K562 (cell line): Measurements from ENCODE around the gene DGKB. TPM values are rescaled to one million over a fixed set of nuclear protein-coding genes. Genes with fewer than 3 reads are reported as not detected.

Experiments
- ATAC-seq: fragments of 200-7000 bp; cut with Tn5 transposase; 3 replicates; pipeline ENCODE4 v1.9.1; 2020; ENCODE audit warnings: moderate library complexity
- BruUV-seq: library from RNA; stranded (reverse); fragments of 400-500 nt; replicated peaks from 2 replicates; lab custom pipeline; 2021; lab: Mats Ljungman, UMichigan
- CTCF ChIA-PET: fragments of 300-600 bp; formaldehyde crosslinking; extraction: SDS; loops from one replicate; lab custom pipeline; 2021; ENCODE audit warnings: low intra/inter-chr PET ratio; lab: Yijun Ruan, JAX
- POLR2A ChIA-PET: fragments of 300-600, 350-650 bp; sonication (Branson Sonifier 250); formaldehyde crosslinking; extraction: SDS; loops from one replicate; lab custom pipeline; 2021; ENCODE audit warnings: antibody characterized with exemption, inconsistent platforms; lab: Yijun Ruan, JAX
- DNase-seq, 4 experiments: peaks; one replicate each; pipeline versions ENCODE4 v3.0.0 to v3.0.0-alpha.2; 2011 to 2018; ENCODE audit warnings: low spot score in 3 of 4, mixed read lengths in 3 of 4; ENCODE audit errors: extremely low read depth in 1 of 4
- FAIRE-seq: peaks from 2 replicates; lab custom pipeline; 2011; peaks lifted over from hg19 to GRCh38; lab: Jason Lieb, UNC
- H2AFZ ChIP-seq: 2 replicates; pipeline ENCODE4 v1.6.0; 2011; ENCODE audit warnings: low read depth, low read length, control low read depth, inconsistent platforms
- H3K27ac ChIP-seq: fragments of 200-600 bp; 3 replicates; pipeline ENCODE4 v1.8.0; 2011; ENCODE audit warnings: low read depth, mild to moderate bottlenecking, control low read depth, inconsistent platforms, low read length, moderate library complexity, mixed read lengths; ENCODE audit errors: extremely low read depth
- H3K27me3 ChIP-seq, 2 experiments: fragments of 300-600 bp in 1 of 2; 2 replicates in 1 of 2; 3 replicates in 1 of 2; pipeline versions ENCODE4 v1.6.0 to v1.8.0; 2011; ENCODE audit warnings: inconsistent platforms in 2 of 2, low read length in 2 of 2, mild to moderate bottlenecking in 1 of 2, mixed read lengths in 1 of 2, moderate library complexity in 1 of 2; ENCODE audit not compliant: control insufficient read depth in 2 of 2, insufficient read depth in 2 of 2
- H3K36me3 ChIP-seq: fragments of 300-600 bp; 3 replicates; pipeline ENCODE4 v1.8.0; 2011; ENCODE audit warnings: mild to moderate bottlenecking, low read length, inconsistent platforms; ENCODE audit not compliant: control insufficient read depth, insufficient read depth
- H3K4me1 ChIP-seq, 2 experiments: fragments of 200-600 bp in 1 of 2; replicated peaks in 1 of 2; 2 replicates in 1 of 2; 3 replicates in 1 of 2; pipeline versions ENCODE4 v1.5.1 to v1.8.0; 2011; ENCODE audit warnings: inconsistent platforms in 2 of 2, low read length in 2 of 2, mild to moderate bottlenecking in 1 of 2, mixed read lengths in 1 of 2, moderate library complexity in 1 of 2; ENCODE audit not compliant: control insufficient read depth in 2 of 2, insufficient read depth in 2 of 2
- H3K4me2 ChIP-seq: 2 replicates; pipeline ENCODE4 v1.6.1; 2011; ENCODE audit warnings: low read length, control low read depth, inconsistent platforms, mixed read lengths; ENCODE audit not compliant: insufficient read depth
- H3K4me3 ChIP-seq: fragments of 200-600 bp; sonication (generic), shearing (Covaris generic); 2 replicates; pipeline ENCODE4 v1.5.1; 2016; ENCODE audit warnings: control low read depth, inconsistent platforms
- H3K79me2 ChIP-seq: fragments of 200-600 bp; 3 replicates; pipeline ENCODE4 v1.8.0; 2011; ENCODE audit warnings: low read length, inconsistent platforms; ENCODE audit not compliant: control insufficient read depth, insufficient read depth
- H3K9ac ChIP-seq, 2 experiments: 2 replicates each; pipeline versions ENCODE4 v1.6.0 to v1.6.1; 2011; ENCODE audit warnings: low read depth in 2 of 2, low read length in 2 of 2, control low read depth in 1 of 2, inconsistent platforms in 1 of 2, mild to moderate bottlenecking in 1 of 2, mixed read lengths in 1 of 2; ENCODE audit not compliant: insufficient read depth in 1 of 2
- H3K9me1 ChIP-seq: one replicate; pipeline ENCODE4 v1.6.0; 2011; ENCODE audit warnings: inconsistent platforms, mild to moderate bottlenecking, low read length, moderate library complexity; ENCODE audit not compliant: control insufficient read depth, insufficient read depth
- H3K9me3 ChIP-seq: replicated peaks from 2 replicates; pipeline ENCODE4 v1.5.1; 2011; ENCODE audit warnings: low read depth, low read length, inconsistent platforms; ENCODE audit not compliant: control insufficient read depth, insufficient read depth
- H4K20me1 ChIP-seq: replicated peaks from 2 replicates; pipeline ENCODE4 v1.6.1; 2011; ENCODE audit warnings: low read length, inconsistent platforms, mixed read lengths; ENCODE audit not compliant: control insufficient read depth, insufficient read depth
- AFF1 ChIP-seq, 2 experiments: fragments of 450-650 bp; IDR thresholded peaks; 2 replicates each; pipeline ENCODE4 v1.6.1; 2018; ENCODE audit warnings: mild to moderate bottlenecking in 2 of 2, low read depth in 1 of 2; ENCODE audit not compliant: partially characterized antibody in 2 of 2
- CREB3 ChIP-seq: fragments of 450-650 bp; conservative IDR thresholded peaks from 2 replicates; pipeline ENCODE4 v1.6.1; 2016; ENCODE audit warnings: missing genetic modification characterization, low read depth, mild to moderate bottlenecking, missing compliant biosample characterization, moderate library complexity
- HDGF ChIP-seq: fragments of 450-650 bp; IDR thresholded peaks from 2 replicates; pipeline ENCODE4 v1.6.1; 2016
- IRF1 ChIP-seq: sonication (generic); formaldehyde crosslinking; IDR thresholded peaks from 2 replicates; pipeline ENCODE4 v1.8.0; 2022; ENCODE audit warnings: missing genetic modification reagents, mild to moderate bottlenecking, borderline replicate concordance
- NUFIP1 ChIP-seq: fragments of 450-650 bp; IDR thresholded peaks from 2 replicates; pipeline ENCODE4 v1.6.1; 2018; ENCODE audit not compliant: partially characterized antibody
- PURB ChIP-seq: sonication (generic); formaldehyde crosslinking; IDR thresholded peaks from 2 replicates; pipeline ENCODE4 v1.9.0; 2021; ENCODE audit warnings: low read depth, mild to moderate bottlenecking, missing genetic modification reagents
- TBP ChIP-seq: optimal IDR thresholded peaks from 2 replicates; pipeline ENCODE3; 2011; ENCODE audit warnings: low read depth, low read length, improper control_type of control experiment
- ZBTB34 ChIP-seq: fragments of 250-450 bp; sonication (Bioruptor Pico); IDR thresholded peaks from 2 replicates; pipeline ENCODE4 v1.8.0; 2021; ENCODE audit warnings: mild to moderate bottlenecking, moderate library complexity
- ZFP1 ChIP-seq: fragments of 450-650 bp; formaldehyde crosslinking; IDR thresholded peaks from 2 replicates; pipeline ENCODE4 v1.4.0; 2020; ENCODE audit warnings: mild to moderate bottlenecking, mixed read lengths
- ZNF431 ChIP-seq: sonication (generic); formaldehyde crosslinking; IDR thresholded peaks from 2 replicates; pipeline ENCODE4 v1.8.0; 2022; ENCODE audit warnings: mild to moderate bottlenecking, missing genetic modification reagents
- ZNF584 ChIP-seq: fragments of 200-800 bp; sonication (Bioruptor generic); IDR thresholded peaks from 2 replicates; pipeline ENCODE4 v1.6.1; 2016; ENCODE audit warnings: low read depth, mild to moderate bottlenecking, missing genetic modification characterization, missing compliant biosample characterization
- ZNF707 ChIP-seq: fragments of 250-450 bp; sonication (Bioruptor Pico); conservative IDR thresholded peaks from 2 replicates; pipeline ENCODE4 v1.8.0; 2022; ENCODE audit warnings: inconsistent platforms, mild to moderate bottlenecking, moderate library complexity
- WGBS: fragments of 100-300 bp; shearing (Covaris generic); methylation state at CpG from one replicate; pipeline ENCODE4 v1.1.6; 2016; ENCODE audit warnings: low coverage, mixed read lengths; ENCODE audit not compliant: insufficient coverage; ENCODE audit errors: missing lambda C conversion rate; 5-methylcytosine and 5-hydroxymethylcytosine counted together
- in situ Hi-C: fragments of 300-500 bp; cut with MboI; formaldehyde crosslinking; loops from 4 replicates; pipeline ENCODE4 v1.15.0; 2018; ENCODE audit warnings: inconsistent platforms, mixed read lengths
- intact Hi-C: fragments of 100-400 bp; cut with micrococcal nuclease; formaldehyde crosslinking; loops from 2 replicates; pipeline ENCODE4 v1.14.2; 2022
- polyA plus RNA-seq, 8 experiments: library from polyadenylated mRNA; depleted of rRNA in 4 of 8; stranded (reverse) in 5 of 8; unstranded in 3 of 8; fragments of >200 nt; fragmentation: Nextera tagmentation in 2 of 8; fragmentation: Illumina TruSeq in 1 of 8; extraction: Ambion mirVana in 2 of 8; extraction: Trizol in 1 of 8; gene quantifications; 2 replicates each; pipeline versions ENCODE4 v1.2.1 to v1.2.3, GENCODE V29; 2011 to 2014; ENCODE audit warnings: inconsistent platforms in 1 of 8, missing spikeins in 1 of 8
- total RNA-seq, 7 experiments: library from RNA; depleted of rRNA in 6 of 7; stranded (reverse); fragments of >200 nt in 6 of 7; fragmentation: Illumina TruSeq in 2 of 7; extraction: Trizol in 2 of 7; gene quantifications; 2 replicates each; pipeline versions ENCODE4 v1.2.1 to v1.2.3, GENCODE V29; 2011 to 2021; ENCODE audit warnings: low replicate concordance in 1 of 7

The DGKB gene
- total and polyA plus RNA-seq, 9 of the 15 experiments (the other 6 are each of a cell fraction or from before 2014, with no cell fraction given): 0.01 TPM; not detected in 8

GRCh38 chr7:14714161-14714728, 188.3 kb downstream of the DGKB start:
- H2AFZ ChIP-seq: no peak overlapping the region
- DNase-seq: no peak
- ChIA-PET CTCF (no interaction called here), POLR2A (no interaction called here)
- ATAC-seq: no peak
- no peaks in the 10 kb centered on the region for H3K36me3 ChIP-seq
- in situ Hi-C loops (loop anchor here (25.0 kb wide), 1 partner anchor 1348 kb away; no protein-coding TSS in a partner anchor), intact Hi-C loops (no loop called here)
- BruUV-seq: no TSS peak
- H3K4me2 ChIP-seq: no peak overlapping the region
- no peak overlapping the region for H3K4me3 ChIP-seq
- H3K79me2 ChIP-seq: no peaks in the 10 kb centered on the region
- no peaks in the 10 kb centered on the region for H3K9me1 ChIP-seq
- no peaks in the 10 kb centered on the region for H3K4me1 ChIP-seq
- FAIRE-seq: no peak
- no peak overlapping the region for H3K27ac ChIP-seq
- H4K20me1 ChIP-seq: no peaks in the 10 kb centered on the region
- WGBS: 0% methylated on average over 3 of the region's 3 CpGs
- H3K9ac ChIP-seq: no peak overlapping the region
- H3K27me3 ChIP-seq: no peaks in the 10 kb centered on the region
- no peaks in the 10 kb centered on the region for H3K9me3 ChIP-seq
- TF ChIP-seq TBP: no peak
- no peak for TF ChIP-seq ZFP1 (CRISPR knock-in tag)
- no peak for TF ChIP-seq ZNF431 (CRISPR knock-in tag)
- TF ChIP-seq NUFIP1: no peak
- TF ChIP-seq ZNF707 (CRISPR knock-in tag): no peak
- TF ChIP-seq ZNF584 (CRISPR knock-in tag): no peak
- no peak for TF ChIP-seq CREB3 (tag)
- no peak for TF ChIP-seq AFF1 (IDR thresholded peaks at IDR 0.05; ENCODE audit: low read depth in 1 of 2, partially characterized antibody in 2 of 2)
- TF ChIP-seq HDGF: no peak
- TF ChIP-seq PURB: no peak
- TF ChIP-seq ZBTB34 (CRISPR knock-in tag): no peak
- TF ChIP-seq IRF1 (CRISPR knock-in tag): no peak
